SK-N-SH (cell line): ENCODE data around the gene FRMD3. TPM values are rescaled to one million over a fixed set of nuclear protein-coding genes. Genes with fewer than 3 reads are reported as not detected.

Experiments used
- CTCF ChIA-PET: fragments of 300-600, 350-600 bp; formaldehyde crosslinking; extraction: SDS; loops from one replicate; lab custom pipeline; 2021; lab: Yijun Ruan, JAX
- POLR2A ChIA-PET: fragments of 350-600 bp; sonication (Branson Sonifier 250); formaldehyde crosslinking; extraction: SDS; loops from one replicate; lab custom pipeline; 2020; ENCODE audit warnings: antibody characterized with exemption, inconsistent platforms; lab: Yijun Ruan, JAX
- DNase-seq: peaks from one replicate; pipeline ENCODE4 v3.0.0; 2012
- H2AFZ ChIP-seq: fragments of 200-600 bp; sonication (generic); 2 replicates; pipeline ENCODE4 v1.8.1; 2016; ENCODE audit warnings: antibody characterized with exemption, mild to moderate bottlenecking, low read depth
- H3F3A ChIP-seq: fragments of 200-600 bp; sonication (generic); replicated peaks from 2 replicates; pipeline ENCODE3; 2016; ENCODE audit warnings: antibody characterized with exemption, mild to moderate bottlenecking; ENCODE audit not compliant: insufficient read depth
- H3K27ac ChIP-seq, 2 experiments: fragments of 200-500 bp in 1 of 2; fragments of 200-600 bp in 1 of 2; sonication (Bioruptor generic) in 1 of 2; sonication (generic), shearing (Covaris generic) in 1 of 2; 2 replicates each; pipeline versions ENCODE4 v1.5.1 to v1.6.1; 2014 to 2016; ENCODE audit warnings: low read depth in 2 of 2, inconsistent platforms in 1 of 2, low read length in 1 of 2, mild to moderate bottlenecking in 1 of 2, mixed read lengths in 1 of 2
- H3K27me3 ChIP-seq: fragments of 200-600 bp; sonication (generic), shearing (Covaris generic); 2 replicates; pipeline ENCODE4 v1.6.1; 2016; ENCODE audit warnings: mixed run types; ENCODE audit not compliant: insufficient read depth
- H3K36me3 ChIP-seq, 2 experiments: fragments of 200-500 bp in 1 of 2; fragments of 200-600 bp in 1 of 2; sonication (Bioruptor generic) in 1 of 2; sonication (generic) in 1 of 2; replicated peaks in 1 of 2; 2 replicates each; pipeline versions ENCODE3 to v1.5.1; 2014 to 2016; ENCODE audit warnings: low read length in 1 of 2, mild to moderate bottlenecking in 1 of 2; ENCODE audit not compliant: insufficient read depth in 2 of 2, control insufficient read depth in 1 of 2
- H3K4me1 ChIP-seq, 2 experiments: fragments of 200-500 bp in 1 of 2; fragments of 200-600 bp in 1 of 2; sonication (Bioruptor generic) in 1 of 2; sonication (generic), shearing (Covaris generic) in 1 of 2; 2 replicates each; pipeline versions ENCODE4 v1.5.1 to v1.6.1; 2014 to 2016; ENCODE audit warnings: low read depth in 1 of 2, low read length in 1 of 2, mixed run types in 1 of 2; ENCODE audit not compliant: insufficient read depth in 2 of 2, control insufficient read depth in 1 of 2
- H3K4me2 ChIP-seq: fragments of 200-600 bp; sonication (generic), shearing (Covaris generic); 2 replicates; pipeline ENCODE4 v1.6.1; 2017; ENCODE audit warnings: mixed run types
- H3K4me3 ChIP-seq, 2 experiments: fragments of 200-500 bp in 1 of 2; fragments of 200-600 bp in 1 of 2; sonication (Bioruptor generic) in 1 of 2; sonication (generic), shearing (Covaris generic) in 1 of 2; 2 replicates each; pipeline versions ENCODE4 v1.5.1 to v1.8.1; 2014 to 2016; ENCODE audit warnings: low read depth in 2 of 2, inconsistent platforms in 1 of 2, low read length in 1 of 2, mild to moderate bottlenecking in 1 of 2, mixed read lengths in 1 of 2, moderate library complexity in 1 of 2
- H3K79me2 ChIP-seq: fragments of 200-600 bp; sonication (generic); 2 replicates; pipeline ENCODE4 v1.8.1; 2017; ENCODE audit warnings: mild to moderate bottlenecking; ENCODE audit not compliant: insufficient read depth
- H3K9ac ChIP-seq: fragments of 200-600 bp; sonication (generic); 2 replicates; pipeline ENCODE4 v1.6.1; 2017; ENCODE audit warnings: mixed run types
- H3K9me2 ChIP-seq: fragments of 200-600 bp; sonication (generic); 2 replicates; pipeline ENCODE4 v1.6.1; 2017; ENCODE audit warnings: mixed run types
- H3K9me3 ChIP-seq: fragments of 200-600 bp; sonication (generic); 2 replicates; pipeline ENCODE4 v1.6.1; 2017; ENCODE audit warnings: mixed run types, mild to moderate bottlenecking, moderate library complexity
- H4K20me1 ChIP-seq: fragments of 200-600 bp; sonication (generic); 2 replicates; pipeline ENCODE4 v1.6.1; 2017; ENCODE audit warnings: mild to moderate bottlenecking, mixed run types; ENCODE audit not compliant: insufficient read depth
- EZH2phosphoT487 ChIP-seq: fragments of 200-600 bp; sonication (generic); IDR thresholded peaks from 2 replicates; pipeline ENCODE4 v1.6.1; 2017; ENCODE audit warnings: low read depth, mixed run types, mild to moderate bottlenecking, antibody characterized with exemption, moderate library complexity, borderline replicate concordance
- FOSL2 ChIP-seq: IDR thresholded peaks from 2 replicates; pipeline ENCODE4 v1.4.0; 2012; ENCODE audit warnings: low read depth, mild to moderate bottlenecking, moderate library complexity, borderline replicate concordance
- FOXJ3 ChIP-seq: sonication (generic); formaldehyde crosslinking; IDR thresholded peaks from 2 replicates; pipeline ENCODE4 v1.5.1; 2020; ENCODE audit warnings: mild to moderate bottlenecking, missing genetic modification reagents
- MXI1 ChIP-seq: IDR thresholded peaks from 2 replicates; pipeline ENCODE4 v1.6.1; 2012; ENCODE audit warnings: mild to moderate bottlenecking, low read depth, low read length, improper control_type of control experiment
- POLR2AphosphoS5 ChIP-seq: IDR thresholded peaks from 2 replicates; pipeline ENCODE4 v1.6.1; 2012; ENCODE audit warnings: low read depth, low read length
- RCOR1 ChIP-seq: fragments of 150-350 bp; IDR thresholded peaks from 2 replicates; pipeline ENCODE4 v1.6.1; 2017; ENCODE audit warnings: antibody characterized with exemption, low read length
- RFX5 ChIP-seq: IDR thresholded peaks from 2 replicates; pipeline ENCODE4 v1.6.1; 2012; ENCODE audit warnings: mild to moderate bottlenecking, improper control_type of control experiment, low read length
- SMC3 ChIP-seq: IDR thresholded peaks from 2 replicates; pipeline ENCODE4 v1.6.1; 2012; ENCODE audit warnings: low read depth, low read length, improper control_type of control experiment
- TAF1 ChIP-seq: IDR thresholded peaks from 2 replicates; pipeline ENCODE4 v1.6.1; 2012; ENCODE audit warnings: low read depth, mild to moderate bottlenecking, low read length, moderate library complexity, borderline replicate concordance
- WGBS: methylation state at CpG from one replicate; pipeline ENCODE4 v1.1.6; 2017; ENCODE audit warnings: low lambda C conversion rate; 5-methylcytosine and 5-hydroxymethylcytosine counted together
- polyA plus RNA-seq, 3 experiments: library from polyadenylated mRNA; depleted of rRNA; stranded (reverse); fragments of >200 nt; gene quantifications; 2 replicates each; pipeline ENCODE4 v1.2.3, GENCODE V29; 2012
- TF ChIP-seq, protein P1 (sequence below): fragments of 150-350 bp; IDR thresholded peaks from 2 replicates; pipeline ENCODE4 v1.6.1; 2016; ENCODE audit warnings: mild to moderate bottlenecking, low read depth, low read length
- TF ChIP-seq, protein P2 (sequence below): IDR thresholded peaks from 2 replicates; pipeline ENCODE4 v1.4.0; 2012; ENCODE audit warnings: low read depth, borderline replicate concordance
- TF ChIP-seq, protein P3 (sequence below): IDR thresholded peaks from 2 replicates; pipeline ENCODE4 v1.4.0; 2012; ENCODE audit warnings: low read depth, borderline replicate concordance
- TF ChIP-seq, protein P4 (sequence below): fragments of 200-600 bp; sonication (generic); IDR thresholded peaks from 2 replicates; pipeline ENCODE4 v1.6.1; 2017; ENCODE audit warnings: antibody characterized with exemption, mild to moderate bottlenecking, moderate library complexity
- TF ChIP-seq, protein P5 (sequence below): fragments of 150-350 bp; IDR thresholded peaks from 2 replicates; pipeline ENCODE4 v1.6.1; 2017; ENCODE audit warnings: antibody characterized with exemption, low read length, low read depth, borderline replicate concordance

The FRMD3 gene
- polyA plus RNA-seq, 1 of the 3 experiments (the other 2 are of a cell fraction): 0.89 TPM

DNA sequence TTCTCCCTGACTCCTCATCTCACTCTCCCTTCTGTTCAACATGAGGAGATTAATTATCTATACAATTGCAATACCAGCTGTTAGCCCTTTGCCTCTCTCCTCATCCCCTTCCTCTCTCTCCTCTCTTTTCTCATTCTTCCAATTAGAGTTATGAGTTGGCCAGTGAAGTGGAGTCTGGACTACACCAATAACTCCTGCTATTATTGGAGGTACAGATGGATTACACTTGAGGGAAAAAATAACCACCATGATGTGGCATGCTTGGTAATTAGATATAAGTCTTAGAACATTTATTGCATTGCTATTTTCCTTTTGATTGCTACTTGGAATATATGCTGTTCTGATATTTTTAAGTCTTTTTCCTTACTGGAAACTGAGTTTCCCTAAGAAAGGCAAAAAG lies 159.2 kb downstream of the FRMD3 start:
- Histone ChIP-seq H3K4me2 (no peak overlapping the region), H3K9me2 (no peaks in the 10 kb centered on the region), H3K79me2 (no peaks in the 10 kb centered on the region; the same call in 1 of the 2 replicates), H3K9ac (no peak overlapping the region), H3K4me3 (no peak overlapping the region)
- DNase-seq: no peak
- CTCF ChIA-PET: no interaction called here
- TF ChIP-seq, protein P1, sequence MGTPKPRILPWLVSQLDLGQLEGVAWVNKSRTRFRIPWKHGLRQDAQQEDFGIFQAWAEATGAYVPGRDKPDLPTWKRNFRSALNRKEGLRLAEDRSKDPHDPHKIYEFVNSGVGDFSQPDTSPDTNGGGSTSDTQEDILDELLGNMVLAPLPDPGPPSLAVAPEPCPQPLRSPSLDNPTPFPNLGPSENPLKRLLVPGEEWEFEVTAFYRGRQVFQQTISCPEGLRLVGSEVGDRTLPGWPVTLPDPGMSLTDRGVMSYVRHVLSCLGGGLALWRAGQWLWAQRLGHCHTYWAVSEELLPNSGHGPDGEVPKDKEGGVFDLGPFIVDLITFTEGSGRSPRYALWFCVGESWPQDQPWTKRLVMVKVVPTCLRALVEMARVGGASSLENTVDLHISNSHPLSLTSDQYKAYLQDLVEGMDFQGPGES: no peak
- TF ChIP-seq, protein P2, sequence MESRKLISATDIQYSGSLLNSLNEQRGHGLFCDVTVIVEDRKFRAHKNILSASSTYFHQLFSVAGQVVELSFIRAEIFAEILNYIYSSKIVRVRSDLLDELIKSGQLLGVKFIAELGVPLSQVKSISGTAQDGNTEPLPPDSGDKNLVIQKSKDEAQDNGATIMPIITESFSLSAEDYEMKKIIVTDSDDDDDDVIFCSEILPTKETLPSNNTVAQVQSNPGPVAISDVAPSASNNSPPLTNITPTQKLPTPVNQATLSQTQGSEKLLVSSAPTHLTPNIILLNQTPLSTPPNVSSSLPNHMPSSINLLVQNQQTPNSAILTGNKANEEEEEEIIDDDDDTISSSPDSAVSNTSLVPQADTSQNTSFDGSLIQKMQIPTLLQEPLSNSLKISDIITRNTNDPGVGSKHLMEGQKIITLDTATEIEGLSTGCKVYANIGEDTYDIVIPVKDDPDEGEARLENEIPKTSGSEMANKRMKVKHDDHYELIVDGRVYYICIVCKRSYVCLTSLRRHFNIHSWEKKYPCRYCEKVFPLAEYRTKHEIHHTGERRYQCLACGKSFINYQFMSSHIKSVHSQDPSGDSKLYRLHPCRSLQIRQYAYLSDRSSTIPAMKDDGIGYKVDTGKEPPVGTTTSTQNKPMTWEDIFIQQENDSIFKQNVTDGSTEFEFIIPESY: no peak
- TF ChIP-seq SMC3 (no peak), FOSL2 (no peak), FOXJ3 (no peak)
- TF ChIP-seq, all 33 proteins: peak for 0
- Histone ChIP-seq H4K20me1 (no peaks in the 10 kb centered on the region), H2AFZ (no peak overlapping the region), H3K4me1 (peaks cover 0 to 7% of the 10 kb centered on the region in 2 experiments; a peak in 2 of 4 replicates), H3F3A (no peaks in the 10 kb centered on the region), H3K9me3 (no peaks in the 10 kb centered on the region), H3K36me3 (peaks cover 0 to 5% of the 10 kb centered on the region in 2 experiments), H3K27ac (no peak overlapping the region), H3K27me3 (no peaks in the 10 kb centered on the region)
- POLR2A ChIA-PET: no interaction called here

DNA sequence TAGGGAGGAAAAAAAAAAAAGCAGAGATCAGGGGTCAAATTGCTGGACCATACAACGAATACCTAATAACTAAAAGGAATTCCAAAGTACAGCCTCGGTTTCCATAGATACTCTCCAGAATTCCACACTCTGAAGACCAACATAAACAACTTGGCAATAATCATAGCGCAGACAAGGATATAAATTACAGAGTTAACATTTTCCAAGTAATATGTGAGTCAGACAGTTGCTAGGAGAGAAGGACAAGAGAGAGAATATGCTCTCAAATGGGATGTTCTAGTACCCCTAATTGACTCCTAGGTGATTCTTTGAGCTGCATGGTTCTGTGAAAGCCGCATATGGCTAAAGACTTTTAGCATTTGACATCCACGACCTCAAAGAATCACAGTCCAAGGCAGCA lies 165.2 kb downstream of the FRMD3 start:
- no peak overlapping the region for H3K4me2 ChIP-seq
- no peak for DNase-seq
- H3K9me3 ChIP-seq: no peaks in the 10 kb centered on the region
- H3K9ac ChIP-seq: no peak overlapping the region
- ChIA-PET CTCF (interaction anchor here (0.9 kb wide), 1 partner anchor 38 kb away, joined by 4 read pairs; no protein-coding TSS in a partner anchor), POLR2A (no interaction called here)
- H3K27ac ChIP-seq: no peak overlapping the region
- no peak overlapping the region for H2AFZ ChIP-seq
- no peaks in the 10 kb centered on the region for H3K27me3 ChIP-seq
- H3K4me1 ChIP-seq: peaks cover 0 to 4% of the 10 kb centered on the region in 2 experiments; a peak in 1 of 4 replicates
- H3K79me2 ChIP-seq: peaks cover 4% of the 10 kb centered on the region; the same call in 1 of the 2 replicates
- H3K36me3 ChIP-seq: no peaks in the 10 kb centered on the region
- H3K9me2 ChIP-seq: no peaks in the 10 kb centered on the region
- no peaks in the 10 kb centered on the region for H4K20me1 ChIP-seq
- 71% methylated on average over 5 of the region's 5 CpGs for WGBS
- peaks cover 3% of the 10 kb centered on the region for H3F3A ChIP-seq
- H3K4me3 ChIP-seq: no peak overlapping the region
- TF ChIP-seq, protein P3, sequence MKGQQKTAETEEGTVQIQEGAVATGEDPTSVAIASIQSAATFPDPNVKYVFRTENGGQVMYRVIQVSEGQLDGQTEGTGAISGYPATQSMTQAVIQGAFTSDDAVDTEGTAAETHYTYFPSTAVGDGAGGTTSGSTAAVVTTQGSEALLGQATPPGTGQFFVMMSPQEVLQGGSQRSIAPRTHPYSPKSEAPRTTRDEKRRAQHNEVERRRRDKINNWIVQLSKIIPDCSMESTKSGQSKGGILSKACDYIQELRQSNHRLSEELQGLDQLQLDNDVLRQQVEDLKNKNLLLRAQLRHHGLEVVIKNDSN: no peak
- TF ChIP-seq, protein P4, sequence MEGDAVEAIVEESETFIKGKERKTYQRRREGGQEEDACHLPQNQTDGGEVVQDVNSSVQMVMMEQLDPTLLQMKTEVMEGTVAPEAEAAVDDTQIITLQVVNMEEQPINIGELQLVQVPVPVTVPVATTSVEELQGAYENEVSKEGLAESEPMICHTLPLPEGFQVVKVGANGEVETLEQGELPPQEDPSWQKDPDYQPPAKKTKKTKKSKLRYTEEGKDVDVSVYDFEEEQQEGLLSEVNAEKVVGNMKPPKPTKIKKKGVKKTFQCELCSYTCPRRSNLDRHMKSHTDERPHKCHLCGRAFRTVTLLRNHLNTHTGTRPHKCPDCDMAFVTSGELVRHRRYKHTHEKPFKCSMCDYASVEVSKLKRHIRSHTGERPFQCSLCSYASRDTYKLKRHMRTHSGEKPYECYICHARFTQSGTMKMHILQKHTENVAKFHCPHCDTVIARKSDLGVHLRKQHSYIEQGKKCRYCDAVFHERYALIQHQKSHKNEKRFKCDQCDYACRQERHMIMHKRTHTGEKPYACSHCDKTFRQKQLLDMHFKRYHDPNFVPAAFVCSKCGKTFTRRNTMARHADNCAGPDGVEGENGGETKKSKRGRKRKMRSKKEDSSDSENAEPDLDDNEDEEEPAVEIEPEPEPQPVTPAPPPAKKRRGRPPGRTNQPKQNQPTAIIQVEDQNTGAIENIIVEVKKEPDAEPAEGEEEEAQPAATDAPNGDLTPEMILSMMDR: no peak
- no peak for TF ChIP-seq RCOR1
- no peak for TF ChIP-seq MXI1
- TF ChIP-seq, protein P1: no peak
- no peak for TF ChIP-seq EZH2phosphoT487
- TF ChIP-seq, protein P5, sequence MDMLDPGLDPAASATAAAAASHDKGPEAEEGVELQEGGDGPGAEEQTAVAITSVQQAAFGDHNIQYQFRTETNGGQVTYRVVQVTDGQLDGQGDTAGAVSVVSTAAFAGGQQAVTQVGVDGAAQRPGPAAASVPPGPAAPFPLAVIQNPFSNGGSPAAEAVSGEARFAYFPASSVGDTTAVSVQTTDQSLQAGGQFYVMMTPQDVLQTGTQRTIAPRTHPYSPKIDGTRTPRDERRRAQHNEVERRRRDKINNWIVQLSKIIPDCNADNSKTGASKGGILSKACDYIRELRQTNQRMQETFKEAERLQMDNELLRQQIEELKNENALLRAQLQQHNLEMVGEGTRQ: no peak
- no peak for TF ChIP-seq POLR2AphosphoS5
- no peak for TF ChIP-seq FOSL2
- no peak for TF ChIP-seq RFX5
- TF ChIP-seq SMC3: no peak
- TF ChIP-seq, protein P2: no peak
- TF ChIP-seq TAF1: no peak
